ENCODE data around the gene PLK5.

DNA sequence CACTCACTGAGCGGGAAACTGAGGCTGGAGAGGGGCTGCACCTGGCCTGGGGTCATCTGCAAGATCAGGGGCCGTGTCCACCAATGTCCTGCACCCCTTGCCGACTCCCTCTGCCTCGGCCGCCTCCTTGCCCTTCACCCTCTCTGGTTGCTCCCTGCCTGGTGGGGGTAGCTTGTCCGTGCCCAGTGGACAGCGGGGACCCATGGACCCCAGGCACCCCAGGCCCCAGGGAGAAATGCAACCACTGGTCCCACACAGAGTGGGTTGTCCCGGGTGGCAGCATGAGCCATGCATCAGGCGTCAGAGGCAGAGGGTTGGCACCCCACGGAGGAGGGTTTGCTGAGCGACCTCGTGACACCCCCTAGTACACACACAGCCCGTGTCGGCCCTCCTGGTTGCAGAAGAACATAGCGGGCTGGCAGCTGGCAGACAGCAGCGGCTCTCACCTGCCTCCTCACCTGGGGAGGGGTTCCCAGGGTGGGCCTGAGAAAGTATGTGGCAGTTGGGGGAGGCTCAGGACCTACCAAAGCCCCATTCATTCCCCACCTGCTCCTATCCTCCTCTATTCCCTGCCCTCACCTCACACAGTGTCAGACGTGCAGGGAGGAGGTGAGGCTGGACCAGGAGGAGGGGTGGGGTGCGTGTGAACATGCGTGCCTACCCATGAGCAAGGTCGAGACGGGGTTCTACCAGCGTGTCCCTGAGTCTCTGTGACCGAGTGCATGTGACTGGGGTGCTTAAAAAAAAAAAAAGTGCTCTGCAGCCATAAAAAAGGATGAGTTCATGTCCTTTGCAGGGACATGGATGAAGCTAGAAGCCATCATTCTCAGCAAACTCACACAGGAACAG, 19.7 kb upstream of the PLK5 start:
- TF ChIP-seq, protein P1, sequence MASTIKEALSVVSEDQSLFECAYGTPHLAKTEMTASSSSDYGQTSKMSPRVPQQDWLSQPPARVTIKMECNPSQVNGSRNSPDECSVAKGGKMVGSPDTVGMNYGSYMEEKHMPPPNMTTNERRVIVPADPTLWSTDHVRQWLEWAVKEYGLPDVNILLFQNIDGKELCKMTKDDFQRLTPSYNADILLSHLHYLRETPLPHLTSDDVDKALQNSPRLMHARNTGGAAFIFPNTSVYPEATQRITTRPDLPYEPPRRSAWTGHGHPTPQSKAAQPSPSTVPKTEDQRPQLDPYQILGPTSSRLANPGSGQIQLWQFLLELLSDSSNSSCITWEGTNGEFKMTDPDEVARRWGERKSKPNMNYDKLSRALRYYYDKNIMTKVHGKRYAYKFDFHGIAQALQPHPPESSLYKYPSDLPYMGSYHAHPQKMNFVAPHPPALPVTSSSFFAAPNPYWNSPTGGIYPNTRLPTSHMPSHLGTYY (CRISPR knock-in tag; IDR thresholded peaks at IDR 0.05): no peak
- TF ChIP-seq, protein P2, sequence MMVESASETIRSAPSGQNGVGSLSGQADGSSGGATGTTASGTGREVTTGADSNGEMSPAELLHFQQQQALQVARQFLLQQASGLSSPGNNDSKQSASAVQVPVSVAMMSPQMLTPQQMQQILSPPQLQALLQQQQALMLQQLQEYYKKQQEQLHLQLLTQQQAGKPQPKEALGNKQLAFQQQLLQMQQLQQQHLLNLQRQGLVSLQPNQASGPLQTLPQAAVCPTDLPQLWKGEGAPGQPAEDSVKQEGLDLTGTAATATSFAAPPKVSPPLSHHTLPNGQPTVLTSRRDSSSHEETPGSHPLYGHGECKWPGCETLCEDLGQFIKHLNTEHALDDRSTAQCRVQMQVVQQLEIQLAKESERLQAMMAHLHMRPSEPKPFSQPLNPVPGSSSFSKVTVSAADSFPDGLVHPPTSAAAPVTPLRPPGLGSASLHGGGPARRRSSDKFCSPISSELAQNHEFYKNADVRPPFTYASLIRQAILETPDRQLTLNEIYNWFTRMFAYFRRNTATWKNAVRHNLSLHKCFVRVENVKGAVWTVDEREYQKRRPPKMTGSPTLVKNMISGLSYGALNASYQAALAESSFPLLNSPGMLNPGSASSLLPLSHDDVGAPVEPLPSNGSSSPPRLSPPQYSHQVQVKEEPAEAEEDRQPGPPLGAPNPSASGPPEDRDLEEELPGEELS (CRISPR knock-in tag; IDR thresholded peaks at IDR 0.05): no peak
- TF ChIP-seq NFYB (CRISPR knock-in tag; conservative IDR thresholded peaks at IDR 0.05; ENCODE audit: low read depth): no peak
- TF ChIP-seq, protein P3, sequence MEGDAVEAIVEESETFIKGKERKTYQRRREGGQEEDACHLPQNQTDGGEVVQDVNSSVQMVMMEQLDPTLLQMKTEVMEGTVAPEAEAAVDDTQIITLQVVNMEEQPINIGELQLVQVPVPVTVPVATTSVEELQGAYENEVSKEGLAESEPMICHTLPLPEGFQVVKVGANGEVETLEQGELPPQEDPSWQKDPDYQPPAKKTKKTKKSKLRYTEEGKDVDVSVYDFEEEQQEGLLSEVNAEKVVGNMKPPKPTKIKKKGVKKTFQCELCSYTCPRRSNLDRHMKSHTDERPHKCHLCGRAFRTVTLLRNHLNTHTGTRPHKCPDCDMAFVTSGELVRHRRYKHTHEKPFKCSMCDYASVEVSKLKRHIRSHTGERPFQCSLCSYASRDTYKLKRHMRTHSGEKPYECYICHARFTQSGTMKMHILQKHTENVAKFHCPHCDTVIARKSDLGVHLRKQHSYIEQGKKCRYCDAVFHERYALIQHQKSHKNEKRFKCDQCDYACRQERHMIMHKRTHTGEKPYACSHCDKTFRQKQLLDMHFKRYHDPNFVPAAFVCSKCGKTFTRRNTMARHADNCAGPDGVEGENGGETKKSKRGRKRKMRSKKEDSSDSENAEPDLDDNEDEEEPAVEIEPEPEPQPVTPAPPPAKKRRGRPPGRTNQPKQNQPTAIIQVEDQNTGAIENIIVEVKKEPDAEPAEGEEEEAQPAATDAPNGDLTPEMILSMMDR (IDR thresholded peaks at IDR 0.05): no peak
